Ishikawa (cell line): ENCODE data around the gene DHX35.

Source experiments
- CEBPB ChIP-seq: IDR thresholded peaks from 2 replicates; pipeline ENCODE4 v1.6.1; 2012
- CREB1 ChIP-seq: IDR thresholded peaks from 2 replicates; pipeline ENCODE4 v1.6.1; 2012; ENCODE audit warnings: low read depth
- EGR1 ChIP-seq: IDR thresholded peaks from 2 replicates; pipeline ENCODE4 v1.6.1; 2012
- EP300 ChIP-seq: IDR thresholded peaks from 2 replicates; pipeline ENCODE4 v1.6.1; 2012; ENCODE audit warnings: borderline replicate concordance
- FOXM1 ChIP-seq: IDR thresholded peaks from 2 replicates; pipeline ENCODE4 v1.6.1; 2012; ENCODE audit warnings: low read depth, borderline replicate concordance
- NFIC ChIP-seq: IDR thresholded peaks from 2 replicates; pipeline ENCODE4 v1.6.1; 2012
- RAD21 ChIP-seq: IDR thresholded peaks from 2 replicates; pipeline ENCODE4 v1.6.1; 2012; ENCODE audit warnings: low read depth
- TAF1 ChIP-seq: IDR thresholded peaks from 2 replicates; pipeline ENCODE4 v1.6.1; 2012; ENCODE audit warnings: low read depth, mild to moderate bottlenecking
- TCF12 ChIP-seq: IDR thresholded peaks from 2 replicates; pipeline ENCODE4 v1.6.1; 2012; ENCODE audit warnings: low read depth
- TEAD4 ChIP-seq: IDR thresholded peaks from 2 replicates; pipeline ENCODE4 v1.6.1; 2012
- YY1 ChIP-seq: IDR thresholded peaks from 2 replicates; pipeline ENCODE4 v1.6.1; 2012; ENCODE audit warnings: low read depth
- ZBTB7A ChIP-seq: IDR thresholded peaks from 2 replicates; pipeline ENCODE4 v1.6.1; 2012; ENCODE audit warnings: low read depth
- TF ChIP-seq, protein P1 (sequence below): IDR thresholded peaks from 2 replicates; pipeline ENCODE4 v1.6.1; 2012; ENCODE audit warnings: low read depth, mild to moderate bottlenecking
- TF ChIP-seq, protein P2 (sequence below): IDR thresholded peaks from 2 replicates; pipeline ENCODE4 v1.6.1; 2012
- TF ChIP-seq, protein P3 (sequence below): IDR thresholded peaks from 2 replicates; pipeline ENCODE4 v1.6.1; 2012

Gene DHX35

GRCh38 chr20:38953630-38954340 lies 8.4 kb upstream of the DHX35 start:
- TF ChIP-seq CEBPB (no peak), ZBTB7A (no peak), NFIC (no peak), CREB1 (no peak), TCF12 (no peak), FOXM1 (no peak), YY1 (no peak), TAF1 (no peak), EGR1 (no peak), RAD21 (no peak), TEAD4 (no peak), EP300 (no peak)
- TF ChIP-seq, protein P1, sequence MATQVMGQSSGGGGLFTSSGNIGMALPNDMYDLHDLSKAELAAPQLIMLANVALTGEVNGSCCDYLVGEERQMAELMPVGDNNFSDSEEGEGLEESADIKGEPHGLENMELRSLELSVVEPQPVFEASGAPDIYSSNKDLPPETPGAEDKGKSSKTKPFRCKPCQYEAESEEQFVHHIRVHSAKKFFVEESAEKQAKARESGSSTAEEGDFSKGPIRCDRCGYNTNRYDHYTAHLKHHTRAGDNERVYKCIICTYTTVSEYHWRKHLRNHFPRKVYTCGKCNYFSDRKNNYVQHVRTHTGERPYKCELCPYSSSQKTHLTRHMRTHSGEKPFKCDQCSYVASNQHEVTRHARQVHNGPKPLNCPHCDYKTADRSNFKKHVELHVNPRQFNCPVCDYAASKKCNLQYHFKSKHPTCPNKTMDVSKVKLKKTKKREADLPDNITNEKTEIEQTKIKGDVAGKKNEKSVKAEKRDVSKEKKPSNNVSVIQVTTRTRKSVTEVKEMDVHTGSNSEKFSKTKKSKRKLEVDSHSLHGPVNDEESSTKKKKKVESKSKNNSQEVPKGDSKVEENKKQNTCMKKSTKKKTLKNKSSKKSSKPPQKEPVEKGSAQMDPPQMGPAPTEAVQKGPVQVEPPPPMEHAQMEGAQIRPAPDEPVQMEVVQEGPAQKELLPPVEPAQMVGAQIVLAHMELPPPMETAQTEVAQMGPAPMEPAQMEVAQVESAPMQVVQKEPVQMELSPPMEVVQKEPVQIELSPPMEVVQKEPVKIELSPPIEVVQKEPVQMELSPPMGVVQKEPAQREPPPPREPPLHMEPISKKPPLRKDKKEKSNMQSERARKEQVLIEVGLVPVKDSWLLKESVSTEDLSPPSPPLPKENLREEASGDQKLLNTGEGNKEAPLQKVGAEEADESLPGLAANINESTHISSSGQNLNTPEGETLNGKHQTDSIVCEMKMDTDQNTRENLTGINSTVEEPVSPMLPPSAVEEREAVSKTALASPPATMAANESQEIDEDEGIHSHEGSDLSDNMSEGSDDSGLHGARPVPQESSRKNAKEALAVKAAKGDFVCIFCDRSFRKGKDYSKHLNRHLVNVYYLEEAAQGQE = no peak
- TF ChIP-seq, protein P2, sequence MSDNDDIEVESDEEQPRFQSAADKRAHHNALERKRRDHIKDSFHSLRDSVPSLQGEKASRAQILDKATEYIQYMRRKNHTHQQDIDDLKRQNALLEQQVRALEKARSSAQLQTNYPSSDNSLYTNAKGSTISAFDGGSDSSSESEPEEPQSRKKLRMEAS = no peak
- TF ChIP-seq, protein P3, sequence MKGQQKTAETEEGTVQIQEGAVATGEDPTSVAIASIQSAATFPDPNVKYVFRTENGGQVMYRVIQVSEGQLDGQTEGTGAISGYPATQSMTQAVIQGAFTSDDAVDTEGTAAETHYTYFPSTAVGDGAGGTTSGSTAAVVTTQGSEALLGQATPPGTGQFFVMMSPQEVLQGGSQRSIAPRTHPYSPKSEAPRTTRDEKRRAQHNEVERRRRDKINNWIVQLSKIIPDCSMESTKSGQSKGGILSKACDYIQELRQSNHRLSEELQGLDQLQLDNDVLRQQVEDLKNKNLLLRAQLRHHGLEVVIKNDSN = no peak

GRCh38 chr20:38957235-38957876 lies 4.8 kb upstream of the DHX35 start:
- TF ChIP-seq CREB1 = no peak
- TF ChIP-seq TAF1 = no peak
- TF ChIP-seq, protein P2 = no peak
- TF ChIP-seq YY1 = no peak
- TF ChIP-seq EP300 = no peak
- TF ChIP-seq FOXM1 = no peak

DNA sequence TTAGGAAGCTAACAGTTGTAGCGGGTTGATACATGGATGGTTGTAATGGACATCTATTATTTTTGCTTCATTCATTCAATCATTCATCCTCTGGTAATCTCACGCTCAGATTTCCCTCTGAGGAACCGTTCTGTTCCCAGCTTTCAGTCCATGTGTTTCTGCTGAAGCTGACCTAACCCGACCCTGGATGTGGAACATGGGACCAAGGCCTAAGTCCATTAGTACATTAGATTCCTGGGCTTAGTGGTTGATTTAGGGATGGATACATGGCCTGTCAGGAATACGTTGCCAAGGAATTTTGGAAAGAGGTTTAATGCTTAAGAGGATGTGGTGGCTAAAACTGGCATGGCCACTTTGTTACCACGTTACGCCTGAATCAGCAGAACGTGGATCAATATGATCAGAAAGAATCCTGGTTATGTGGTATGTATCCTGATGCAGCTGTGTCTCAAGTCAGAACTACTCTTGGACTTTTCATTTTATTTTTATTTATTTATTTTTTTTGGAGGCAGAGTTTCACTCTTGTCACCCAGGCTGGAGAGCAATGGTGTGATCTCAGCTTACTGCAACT lies 4.1 kb upstream of the DHX35 start:
- no peak for TF ChIP-seq CEBPB
- TF ChIP-seq RAD21 = no peak
- TF ChIP-seq, protein P3 = no peak
- TF ChIP-seq FOXM1 = no peak
- no peak for TF ChIP-seq EP300
- TF ChIP-seq YY1 = no peak
- no peak for TF ChIP-seq TEAD4
- no peak for TF ChIP-seq ZBTB7A
- TF ChIP-seq TAF1 = no peak
- TF ChIP-seq, protein P2 = no peak
- no peak for TF ChIP-seq CREB1
- TF ChIP-seq EGR1 = no peak
- no peak for TF ChIP-seq TCF12
- TF ChIP-seq, protein P1 = no peak
- no peak for TF ChIP-seq NFIC

- TF ChIP-seq, protein P1 = no peak
- TF ChIP-seq RAD21 (no peak), TCF12 (no peak), ZBTB7A (no peak), TAF1 (no peak)
- TF ChIP-seq, protein P3 = no peak
- TF ChIP-seq, protein P2 = no peak
These were observed 557 bp upstream of the DHX35 start for GRCh38 chr20:38961530-38962043.
